HepG2 (cell line): ENCODE data around the gene PPFIA3. TPM values are rescaled to one million over a fixed set of nuclear protein-coding genes. Genes with fewer than 3 reads are reported as not detected.

ENCODE experiments used
- HOXA9 ChIP-seq: sonication (generic); formaldehyde crosslinking; IDR thresholded peaks from 2 replicates; pipeline ENCODE4 v1.8.1; 2022; ENCODE audit warnings: missing genetic modification reagents, mild to moderate bottlenecking, moderate library complexity, borderline replicate concordance
- MAFG ChIP-seq: sonication (generic); formaldehyde crosslinking; IDR thresholded peaks from 2 replicates; pipeline ENCODE4 v1.5.1; 2020; ENCODE audit warnings: mild to moderate bottlenecking, missing genetic modification reagents
- MIXL1 ChIP-seq: IDR thresholded peaks from 2 replicates; pipeline ENCODE4 v1.6.1; 2016
- POLR2A ChIP-seq, 2 experiments: IDR thresholded peaks; 2 replicates each; pipeline ENCODE4 v1.6.1; 2011; ENCODE audit warnings: low read depth in 2 of 2, low read length in 2 of 2, mild to moderate bottlenecking in 1 of 2, moderate library complexity in 1 of 2; ENCODE audit not compliant: insufficient read depth in 1 of 2
- ZBTB7A ChIP-seq: sonication (generic); formaldehyde crosslinking; IDR thresholded peaks from 2 replicates; pipeline ENCODE4 v1.8.0; 2022; ENCODE audit warnings: mild to moderate bottlenecking, missing genetic modification reagents
- ZSCAN31 ChIP-seq: sonication (generic); formaldehyde crosslinking; IDR thresholded peaks from 2 replicates; pipeline ENCODE4 v1.5.0; 2020; ENCODE audit warnings: low read depth, mild to moderate bottlenecking, missing genetic modification reagents
- polyA plus RNA-seq, 8 experiments: library from polyadenylated mRNA; depleted of rRNA in 3 of 8; stranded (reverse) in 7 of 8; unstranded in 1 of 8; fragments of >200 nt; fragmentation: Illumina TruSeq in 4 of 8; extraction: Trizol in 4 of 8; gene quantifications; 2 replicates each; pipeline versions ENCODE4 v1.2.1 to v1.2.3, GENCODE V29; 2011 to 2016; ENCODE audit warnings: low read depth in 4 of 8, missing spikeins in 1 of 8, mixed read lengths in 1 of 8; ENCODE audit not compliant: insufficient read depth in 1 of 8
- total RNA-seq, 5 experiments: library from RNA; depleted of rRNA; stranded (reverse); fragments of >200 nt; fragmentation: Illumina TruSeq; extraction: Trizol; gene quantifications; 2 replicates each; pipeline ENCODE4 v1.2.3, GENCODE V29; 2016; ENCODE audit warnings: low read depth in 1 of 5
- TF ChIP-seq, protein P1 (sequence below): sonication (generic); formaldehyde crosslinking; IDR thresholded peaks from 2 replicates; pipeline ENCODE4 v1.5.1; 2020; ENCODE audit warnings: missing genetic modification reagents, mild to moderate bottlenecking, borderline replicate concordance
- TF ChIP-seq, protein P2 (sequence below): IDR thresholded peaks from 2 replicates; pipeline ENCODE4 v1.6.1; 2016; ENCODE audit warnings: low read depth, borderline replicate concordance
- TF ChIP-seq, protein P3 (sequence below): sonication (generic); IDR thresholded peaks from 2 replicates; pipeline ENCODE4 v1.6.1; 2016; ENCODE audit warnings: low read depth, borderline replicate concordance
- TF ChIP-seq, protein P4 (sequence below): sonication (generic); formaldehyde crosslinking; conservative IDR thresholded peaks from 2 replicates; pipeline ENCODE4 v1.4.0; 2020; ENCODE audit warnings: mild to moderate bottlenecking, missing genetic modification reagents, moderate library complexity
- TF ChIP-seq, protein P5 (sequence below), 2 experiments: sonication (generic) in 1 of 2; formaldehyde crosslinking in 1 of 2; IDR thresholded peaks; 2 replicates each; pipeline versions ENCODE4 v1.4.0 to v1.6.1; 2018 to 2020; ENCODE audit warnings: missing genetic modification reagents in 2 of 2, borderline replicate concordance in 1 of 2, low read depth in 1 of 2, mild to moderate bottlenecking in 1 of 2, missing biosample characterization in 1 of 2

Gene PPFIA3
- total and polyA plus RNA-seq, 2 of the 13 experiments (the other 11 are each of a cell fraction or from before 2014, with no cell fraction given) = 6.7 to 8.6 TPM

DNA sequence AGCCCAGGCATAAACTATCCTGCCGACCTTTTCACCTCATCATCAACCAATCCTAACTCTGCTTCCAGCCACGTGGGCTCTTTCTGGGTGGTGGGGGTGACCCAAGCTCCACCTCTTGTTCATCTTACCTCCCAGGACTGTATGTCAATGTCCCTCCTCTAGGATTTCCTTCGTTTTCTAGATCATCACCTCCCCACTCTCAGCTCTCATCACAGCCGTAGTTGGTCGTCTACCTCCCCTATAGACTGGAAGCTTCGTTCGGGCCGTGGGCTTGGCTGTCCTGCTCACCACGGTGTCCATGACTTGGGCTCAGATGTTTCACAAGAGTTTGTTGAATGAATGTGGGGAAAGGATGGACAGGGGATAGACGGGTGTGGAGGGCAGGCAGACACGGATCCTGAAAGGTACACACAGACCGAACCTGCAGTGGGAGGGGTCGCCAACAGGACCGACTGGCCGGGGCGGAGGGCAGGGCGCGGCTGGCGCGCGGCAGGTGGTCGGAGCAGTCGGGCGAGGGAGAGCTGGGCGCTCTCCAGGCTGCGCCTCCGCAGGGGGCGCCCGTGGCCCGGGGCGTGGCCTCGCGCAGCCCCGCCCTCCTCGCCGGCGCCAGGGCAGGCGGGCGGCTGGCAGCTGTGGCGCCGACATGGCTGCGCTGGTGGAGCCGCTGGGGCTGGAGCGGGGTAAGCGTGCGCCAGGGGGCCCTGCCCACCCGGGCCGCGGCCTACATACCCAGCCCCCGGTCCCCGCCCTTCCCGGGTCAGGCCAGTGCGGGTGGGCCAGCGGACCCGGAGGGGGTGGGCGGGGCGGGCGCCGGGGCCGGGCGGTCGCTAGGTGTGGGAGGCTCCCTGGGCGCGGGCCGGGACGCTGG is 5.3 kb upstream of the PPFIA3 start, which contains the start of gene LIN7B (continued):
- TF ChIP-seq MIXL1 (0 out of 2 replicates have a peak, but pooled peaks have one; percentile 15), POLR2A (IDR thresholded peaks at IDR 0.05; ENCODE audit: insufficient read depth in 1 of 2, low read depth in 2 of 2, low read length in 2 of 2) (peak; percentile 16 to 69; a peak in 2 of 4 replicates), MAFG (CRISPR knock-in tag) (no peak), ZSCAN31 (CRISPR knock-in tag) (no peak), ZBTB7A (peak; percentile 85; the same call in 1 of the 2 replicates), HOXA9 (CRISPR knock-in tag) (no peak)
- TF ChIP-seq, protein P1, sequence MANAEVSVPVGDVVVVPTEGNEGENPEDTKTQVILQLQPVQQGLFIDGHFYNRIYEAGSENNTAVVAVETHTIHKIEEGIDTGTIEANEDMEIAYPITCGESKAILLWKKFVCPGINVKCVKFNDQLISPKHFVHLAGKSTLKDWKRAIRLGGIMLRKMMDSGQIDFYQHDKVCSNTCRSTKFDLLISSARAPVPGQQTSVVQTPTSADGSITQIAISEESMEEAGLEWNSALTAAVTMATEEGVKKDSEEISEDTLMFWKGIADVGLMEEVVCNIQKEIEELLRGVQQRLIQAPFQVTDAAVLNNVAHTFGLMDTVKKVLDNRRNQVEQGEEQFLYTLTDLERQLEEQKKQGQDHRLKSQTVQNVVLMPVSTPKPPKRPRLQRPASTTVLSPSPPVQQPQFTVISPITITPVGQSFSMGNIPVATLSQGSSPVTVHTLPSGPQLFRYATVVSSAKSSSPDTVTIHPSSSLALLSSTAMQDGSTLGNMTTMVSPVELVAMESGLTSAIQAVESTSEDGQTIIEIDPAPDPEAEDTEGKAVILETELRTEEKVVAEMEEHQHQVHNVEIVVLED (CRISPR knock-in tag) = no peak
- TF ChIP-seq, protein P2, sequence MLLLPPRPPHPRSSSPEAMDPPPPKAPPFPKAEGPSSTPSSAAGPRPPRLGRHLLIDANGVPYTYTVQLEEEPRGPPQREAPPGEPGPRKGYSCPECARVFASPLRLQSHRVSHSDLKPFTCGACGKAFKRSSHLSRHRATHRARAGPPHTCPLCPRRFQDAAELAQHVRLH = no peak
- TF ChIP-seq, protein P3, sequence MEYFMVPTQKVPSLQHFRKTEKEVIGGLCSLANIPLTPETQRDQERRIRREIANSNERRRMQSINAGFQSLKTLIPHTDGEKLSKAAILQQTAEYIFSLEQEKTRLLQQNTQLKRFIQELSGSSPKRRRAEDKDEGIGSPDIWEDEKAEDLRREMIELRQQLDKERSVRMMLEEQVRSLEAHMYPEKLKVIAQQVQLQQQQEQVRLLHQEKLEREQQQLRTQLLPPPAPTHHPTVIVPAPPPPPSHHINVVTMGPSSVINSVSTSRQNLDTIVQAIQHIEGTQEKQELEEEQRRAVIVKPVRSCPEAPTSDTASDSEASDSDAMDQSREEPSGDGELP = no peak; the same call in 1 of the 2 replicates
- TF ChIP-seq, protein P4, sequence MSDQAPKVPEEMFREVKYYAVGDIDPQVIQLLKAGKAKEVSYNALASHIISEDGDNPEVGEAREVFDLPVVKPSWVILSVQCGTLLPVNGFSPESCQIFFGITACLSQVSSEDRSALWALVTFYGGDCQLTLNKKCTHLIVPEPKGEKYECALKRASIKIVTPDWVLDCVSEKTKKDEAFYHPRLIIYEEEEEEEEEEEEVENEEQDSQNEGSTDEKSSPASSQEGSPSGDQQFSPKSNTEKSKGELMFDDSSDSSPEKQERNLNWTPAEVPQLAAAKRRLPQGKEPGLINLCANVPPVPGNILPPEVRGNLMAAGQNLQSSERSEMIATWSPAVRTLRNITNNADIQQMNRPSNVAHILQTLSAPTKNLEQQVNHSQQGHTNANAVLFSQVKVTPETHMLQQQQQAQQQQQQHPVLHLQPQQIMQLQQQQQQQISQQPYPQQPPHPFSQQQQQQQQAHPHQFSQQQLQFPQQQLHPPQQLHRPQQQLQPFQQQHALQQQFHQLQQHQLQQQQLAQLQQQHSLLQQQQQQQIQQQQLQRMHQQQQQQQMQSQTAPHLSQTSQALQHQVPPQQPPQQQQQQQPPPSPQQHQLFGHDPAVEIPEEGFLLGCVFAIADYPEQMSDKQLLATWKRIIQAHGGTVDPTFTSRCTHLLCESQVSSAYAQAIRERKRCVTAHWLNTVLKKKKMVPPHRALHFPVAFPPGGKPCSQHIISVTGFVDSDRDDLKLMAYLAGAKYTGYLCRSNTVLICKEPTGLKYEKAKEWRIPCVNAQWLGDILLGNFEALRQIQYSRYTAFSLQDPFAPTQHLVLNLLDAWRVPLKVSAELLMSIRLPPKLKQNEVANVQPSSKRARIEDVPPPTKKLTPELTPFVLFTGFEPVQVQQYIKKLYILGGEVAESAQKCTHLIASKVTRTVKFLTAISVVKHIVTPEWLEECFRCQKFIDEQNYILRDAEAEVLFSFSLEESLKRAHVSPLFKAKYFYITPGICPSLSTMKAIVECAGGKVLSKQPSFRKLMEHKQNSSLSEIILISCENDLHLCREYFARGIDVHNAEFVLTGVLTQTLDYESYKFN (CRISPR knock-in tag) = peak; percentile 31; the same call in 1 of the 2 replicates
- TF ChIP-seq, protein P5, sequence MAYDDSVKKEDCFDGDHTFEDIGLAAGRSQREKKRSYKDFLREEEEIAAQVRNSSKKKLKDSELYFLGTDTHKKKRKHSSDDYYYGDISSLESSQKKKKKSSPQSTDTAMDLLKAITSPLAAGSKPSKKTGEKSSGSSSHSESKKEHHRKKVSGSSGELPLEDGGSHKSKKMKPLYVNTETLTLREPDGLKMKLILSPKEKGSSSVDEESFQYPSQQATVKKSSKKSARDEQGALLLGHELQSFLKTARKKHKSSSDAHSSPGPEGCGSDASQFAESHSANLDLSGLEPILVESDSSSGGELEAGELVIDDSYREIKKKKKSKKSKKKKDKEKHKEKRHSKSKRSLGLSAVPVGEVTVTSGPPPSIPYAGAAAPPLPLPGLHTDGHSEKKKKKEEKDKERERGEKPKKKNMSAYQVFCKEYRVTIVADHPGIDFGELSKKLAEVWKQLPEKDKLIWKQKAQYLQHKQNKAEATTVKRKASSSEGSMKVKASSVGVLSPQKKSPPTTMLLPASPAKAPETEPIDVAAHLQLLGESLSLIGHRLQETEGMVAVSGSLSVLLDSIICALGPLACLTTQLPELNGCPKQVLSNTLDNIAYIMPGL (CRISPR knock-in tag; IDR thresholded peaks at IDR 0.05; ENCODE audit: borderline replicate concordance in 1 of 2, low read depth in 1 of 2) = peak in 1 of 2 experiments; percentile 4; a peak in 1 of 4 replicates
